ENCODE data around the gene ARHGAP10.
"Not testable (repeated sequence)": the region's sequence is repeated elsewhere in the genome, so short reads cannot be mapped to it uniquely, and the experiment has no call there.

DNA sequence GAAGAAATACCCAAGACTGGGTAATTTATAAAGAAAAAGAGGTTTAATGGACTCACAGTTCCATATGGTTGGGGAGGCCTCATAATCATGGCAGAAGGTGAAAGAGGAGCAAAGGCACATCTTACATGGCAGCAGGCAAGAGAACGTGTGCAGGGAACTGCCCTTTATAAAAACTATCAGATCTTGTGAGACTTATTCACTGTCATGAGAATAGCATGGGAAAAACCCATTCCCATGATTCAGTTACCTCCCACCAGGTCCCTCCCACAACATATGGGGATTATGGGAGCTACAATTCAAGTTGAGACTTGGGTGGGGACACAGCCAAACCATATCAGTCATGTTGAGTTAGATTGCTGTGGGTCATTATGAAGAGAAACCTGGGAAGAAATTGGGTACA lies 153.3 kb downstream of the ARHGAP10 start:
- TF ChIP-seq, protein P1, sequence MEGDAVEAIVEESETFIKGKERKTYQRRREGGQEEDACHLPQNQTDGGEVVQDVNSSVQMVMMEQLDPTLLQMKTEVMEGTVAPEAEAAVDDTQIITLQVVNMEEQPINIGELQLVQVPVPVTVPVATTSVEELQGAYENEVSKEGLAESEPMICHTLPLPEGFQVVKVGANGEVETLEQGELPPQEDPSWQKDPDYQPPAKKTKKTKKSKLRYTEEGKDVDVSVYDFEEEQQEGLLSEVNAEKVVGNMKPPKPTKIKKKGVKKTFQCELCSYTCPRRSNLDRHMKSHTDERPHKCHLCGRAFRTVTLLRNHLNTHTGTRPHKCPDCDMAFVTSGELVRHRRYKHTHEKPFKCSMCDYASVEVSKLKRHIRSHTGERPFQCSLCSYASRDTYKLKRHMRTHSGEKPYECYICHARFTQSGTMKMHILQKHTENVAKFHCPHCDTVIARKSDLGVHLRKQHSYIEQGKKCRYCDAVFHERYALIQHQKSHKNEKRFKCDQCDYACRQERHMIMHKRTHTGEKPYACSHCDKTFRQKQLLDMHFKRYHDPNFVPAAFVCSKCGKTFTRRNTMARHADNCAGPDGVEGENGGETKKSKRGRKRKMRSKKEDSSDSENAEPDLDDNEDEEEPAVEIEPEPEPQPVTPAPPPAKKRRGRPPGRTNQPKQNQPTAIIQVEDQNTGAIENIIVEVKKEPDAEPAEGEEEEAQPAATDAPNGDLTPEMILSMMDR (IDR thresholded peaks at IDR 0.05): not testable (repeated sequence)
- TF ChIP-seq POLR2AphosphoS5, POLR2A (IDR thresholded peaks at IDR 0.05): not testable (repeated sequence)

All from prostate gland (tissue), 2 donors.